Stimulated activated naive CD8-positive, alpha-beta T cell treated with anti-CD3 and anti-CD28 coated beads, Interleukin-15, Interleukin-2, amounts not matched to agents 100 ng/mL and 50 ng/mL, for 24 hours (primary cell): Measurements from ENCODE around the gene HAUS1.

Experiments used
- H3K27ac Mint-ChIP-seq: one replicate; pipeline ENCODE4 v1.8.0; 2021; ENCODE audit warnings: mild to moderate bottlenecking, mixed read lengths
- H3K27me3 Mint-ChIP-seq: one replicate; pipeline ENCODE4 v1.8.0; 2021; ENCODE audit warnings: mixed read lengths
- H3K36me3 Mint-ChIP-seq: one replicate; pipeline ENCODE4 v1.8.0; 2021; ENCODE audit warnings: low read depth, mixed read lengths
- H3K4me1 Mint-ChIP-seq: one replicate; pipeline ENCODE4 v1.8.0; 2021; ENCODE audit warnings: low read depth, mixed read lengths
- H3K4me3 Mint-ChIP-seq: one replicate; pipeline ENCODE4 v1.8.0; 2021; ENCODE audit warnings: mild to moderate bottlenecking, mixed read lengths
- H3K9me3 Mint-ChIP-seq: one replicate; pipeline ENCODE4 v1.8.0; 2021; ENCODE audit warnings: mixed read lengths

HAUS1 gene

DNA sequence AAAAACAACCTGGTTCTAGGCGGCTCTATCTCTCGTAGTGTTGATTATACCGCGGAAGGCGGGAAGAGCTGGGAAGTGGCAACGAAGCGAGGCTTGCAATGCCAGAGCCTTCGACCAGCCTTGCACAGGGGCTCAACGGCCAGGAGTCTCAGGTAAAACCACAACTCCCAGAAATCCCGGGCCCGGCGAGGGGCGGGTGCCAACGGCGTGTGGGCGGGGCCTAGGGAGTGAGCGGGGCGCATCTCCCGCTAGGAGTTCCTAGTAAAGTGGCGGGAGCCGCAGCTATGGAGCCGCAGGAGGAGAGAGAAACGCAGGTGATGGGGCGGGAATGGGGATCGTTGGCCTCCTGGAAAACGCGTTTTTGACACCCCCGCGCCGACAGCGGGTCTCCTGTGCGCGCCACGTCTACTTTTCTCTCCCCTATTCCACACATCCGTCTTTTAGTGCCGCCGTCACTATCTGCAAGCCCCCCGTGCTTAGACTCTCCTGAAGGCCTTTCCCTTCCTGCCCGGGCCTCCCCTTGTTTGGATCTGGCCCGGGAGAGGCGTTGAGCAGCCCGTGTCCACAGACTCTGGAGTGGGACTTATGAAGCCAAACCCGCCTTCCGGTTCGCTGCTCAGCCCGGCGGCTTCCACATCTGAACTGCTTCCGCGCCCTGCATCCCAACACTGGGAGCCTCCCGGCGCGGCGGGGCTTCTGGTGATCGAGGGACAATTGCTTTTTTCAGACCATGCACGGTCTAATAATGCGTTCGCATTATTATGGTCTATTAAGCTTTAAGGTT is at the start of gene HAUS1:
Gene HAUS1, plus strand, starts transcription at position 258 of the 784 bp plus-strand sequence. Its CDS starts 27 bp downstream, at position 285.
- Mint-ChIP-seq H3K4me3 (peak within 1 kb of the TSS; percentile 98), H3K27ac (peak within 1 kb of the TSS; percentile 95), H3K27me3 (no peaks in the 10 kb centered on the region), H3K36me3 (peaks cover 18% of the 10 kb centered on the region), H3K9me3 (no peaks in the 10 kb centered on the region), H3K4me1 (peaks cover 32% of the 10 kb centered on the region)

GRCh38 chr18:46054956-46055837 is 49.0 kb upstream of the HAUS1 start:
- no peaks in the 10 kb centered on the region for H3K27me3 Mint-ChIP-seq
- peaks cover 7% of the 10 kb centered on the region for H3K36me3 Mint-ChIP-seq
- H3K27ac Mint-ChIP-seq: peak overlapping the region; percentile 69
- H3K4me1 Mint-ChIP-seq: peaks cover 48% of the 10 kb centered on the region
- no peaks in the 10 kb centered on the region for H3K9me3 Mint-ChIP-seq
- H3K4me3 Mint-ChIP-seq: peak overlapping the region; percentile 2

DNA sequence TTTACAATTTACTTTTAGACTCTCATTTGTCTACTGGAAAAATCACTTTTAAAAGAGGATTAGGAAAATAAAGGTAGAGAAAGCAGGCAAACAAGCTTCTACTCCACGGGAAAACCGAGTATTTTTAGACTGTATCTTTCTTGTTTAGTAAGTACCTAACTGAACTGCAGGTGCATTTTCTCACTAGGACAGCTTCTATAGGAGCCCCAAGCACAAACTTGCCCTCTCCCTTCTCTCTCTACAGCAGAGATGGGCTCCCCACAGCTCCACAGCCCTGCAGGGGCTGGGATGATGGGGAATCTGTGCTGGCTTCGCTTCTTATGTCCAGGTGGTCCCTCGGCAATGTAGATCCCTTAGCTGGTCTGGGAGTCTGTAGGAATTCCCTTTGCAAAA is 48.4 kb upstream of the HAUS1 start:
- Mint-ChIP-seq H3K9me3 (no peaks in the 10 kb centered on the region), H3K4me3 (peak overlapping the region; percentile 49), H3K36me3 (peaks cover 7% of the 10 kb centered on the region), H3K27ac (peak overlapping the region; percentile 69), H3K27me3 (no peaks in the 10 kb centered on the region), H3K4me1 (peaks cover 48% of the 10 kb centered on the region)

DNA sequence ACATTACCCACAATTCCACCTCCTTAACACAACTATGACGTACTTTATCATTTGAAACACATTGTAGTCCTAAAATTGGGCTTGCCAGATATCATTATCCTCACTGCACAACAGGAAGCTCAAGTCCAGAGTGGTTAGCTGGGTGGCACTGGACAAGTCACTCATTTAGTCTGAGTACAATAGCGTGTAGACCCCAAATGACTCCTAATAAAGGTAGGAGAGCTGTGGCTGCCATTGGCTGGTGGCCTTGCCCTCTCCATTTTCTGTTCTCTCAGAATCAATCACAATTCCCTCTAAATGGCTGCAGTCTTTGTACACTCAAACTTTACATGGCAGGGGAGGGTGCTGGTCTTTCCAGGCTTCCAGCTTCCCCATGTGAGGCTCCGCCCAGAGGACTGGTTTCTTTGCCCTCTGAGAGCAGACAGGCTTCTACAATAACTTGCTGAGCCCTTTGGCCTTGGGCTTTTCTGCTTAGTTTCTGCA is 43.8 kb upstream of the HAUS1 start:
- Mint-ChIP-seq H3K36me3 (no peaks in the 10 kb centered on the region), H3K9me3 (no peaks in the 10 kb centered on the region), H3K4me3 (no peak overlapping the region), H3K4me1 (peaks cover 33% of the 10 kb centered on the region), H3K27me3 (no peaks in the 10 kb centered on the region), H3K27ac (no peak overlapping the region)

- Mint-ChIP-seq H3K9me3 (no peaks in the 10 kb centered on the region), H3K27me3 (no peaks in the 10 kb centered on the region), H3K36me3 (no peaks in the 10 kb centered on the region), H3K4me3 (no peak overlapping the region), H3K4me1 (peaks cover 23% of the 10 kb centered on the region), H3K27ac (no peak overlapping the region)
Measured at GRCh38 chr18:46061387-46061786, 42.8 kb upstream of the HAUS1 start.

- H3K4me3 Mint-ChIP-seq: no peak overlapping the region
- H3K36me3 Mint-ChIP-seq: no peaks in the 10 kb centered on the region
- peaks cover 22% of the 10 kb centered on the region for H3K4me1 Mint-ChIP-seq
- H3K27ac Mint-ChIP-seq: no peak overlapping the region
- no peaks in the 10 kb centered on the region for H3K9me3 Mint-ChIP-seq
- H3K27me3 Mint-ChIP-seq: no peaks in the 10 kb centered on the region
Measured at GRCh38 chr18:46061796-46062195, 42.4 kb upstream of the HAUS1 start.

- Mint-ChIP-seq H3K4me1 (peaks cover 25% of the 10 kb centered on the region), H3K27me3 (no peaks in the 10 kb centered on the region), H3K9me3 (no peaks in the 10 kb centered on the region), H3K36me3 (no peaks in the 10 kb centered on the region), H3K4me3 (no peak overlapping the region), H3K27ac (no peak overlapping the region)
Measured at GRCh38 chr18:46062781-46063180, 41.4 kb upstream of the HAUS1 start.

- Mint-ChIP-seq H3K4me1 (peaks cover 43% of the 10 kb centered on the region), H3K4me3 (no peak overlapping the region), H3K9me3 (no peaks in the 10 kb centered on the region), H3K36me3 (peaks cover 13% of the 10 kb centered on the region), H3K27ac (no peak overlapping the region), H3K27me3 (no peaks in the 10 kb centered on the region)
Measured at GRCh38 chr18:46067438-46068007, 36.7 kb upstream of the HAUS1 start.

DNA sequence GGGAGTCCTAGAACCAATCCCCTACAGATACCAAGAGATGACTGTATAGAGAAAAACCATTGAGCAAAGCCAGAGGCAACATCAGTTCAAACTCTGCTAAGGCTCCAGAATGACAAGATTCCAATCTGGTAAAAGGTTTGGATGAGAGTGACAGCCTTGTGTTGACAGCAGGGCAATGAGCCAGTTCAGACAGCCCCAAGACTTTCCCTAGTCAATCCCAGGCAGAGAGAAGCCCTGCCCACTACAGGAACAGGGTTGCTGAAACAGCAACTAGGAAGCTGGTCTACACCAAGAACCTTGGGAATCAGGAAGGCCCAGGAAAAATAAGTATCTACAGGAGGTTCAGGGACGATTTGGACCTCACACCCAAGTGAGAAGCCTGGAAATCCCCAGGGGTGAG is 35.4 kb upstream of the HAUS1 start:
- Mint-ChIP-seq H3K9me3 (no peaks in the 10 kb centered on the region), H3K27ac (peak overlapping the region; percentile 37), H3K4me1 (peaks cover 52% of the 10 kb centered on the region), H3K27me3 (no peaks in the 10 kb centered on the region), H3K4me3 (no peak overlapping the region), H3K36me3 (peaks cover 13% of the 10 kb centered on the region)

- H3K4me1 Mint-ChIP-seq: peaks cover 49% of the 10 kb centered on the region
- peaks cover 13% of the 10 kb centered on the region for H3K36me3 Mint-ChIP-seq
- no peaks in the 10 kb centered on the region for H3K9me3 Mint-ChIP-seq
- H3K27me3 Mint-ChIP-seq: no peaks in the 10 kb centered on the region
- H3K27ac Mint-ChIP-seq: peak overlapping the region; percentile 68
- H3K4me3 Mint-ChIP-seq: peak overlapping the region; percentile 55
Measured at GRCh38 chr18:46069524-46069923, 34.7 kb upstream of the HAUS1 start.

DNA sequence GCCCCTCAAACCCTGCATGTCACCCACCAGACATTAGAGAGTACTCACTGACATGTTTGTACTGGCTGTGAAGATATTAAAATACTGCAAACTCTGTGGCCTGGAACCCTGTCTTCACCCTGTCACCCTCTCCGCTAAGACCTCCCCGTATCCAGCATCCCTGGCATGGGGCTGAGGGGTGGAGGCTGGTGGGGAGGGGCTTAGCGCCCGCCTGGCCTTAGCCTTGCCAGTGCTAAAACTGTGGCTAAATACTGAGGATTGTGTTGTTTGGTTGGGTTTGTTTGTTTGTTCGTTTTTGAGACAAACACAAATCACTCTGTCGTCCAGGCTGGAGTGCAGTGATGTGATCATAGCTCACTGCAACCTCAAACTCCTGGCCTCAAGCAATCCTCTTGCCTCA is 34.0 kb upstream of the HAUS1 start:
- no peaks in the 10 kb centered on the region for H3K27me3 Mint-ChIP-seq
- H3K9me3 Mint-ChIP-seq: no peaks in the 10 kb centered on the region
- H3K4me3 Mint-ChIP-seq: peak overlapping the region; percentile 85
- H3K4me1 Mint-ChIP-seq: peaks cover 45% of the 10 kb centered on the region
- peaks cover 14% of the 10 kb centered on the region for H3K36me3 Mint-ChIP-seq
- no peak overlapping the region for H3K27ac Mint-ChIP-seq

- no peaks in the 10 kb centered on the region for H3K27me3 Mint-ChIP-seq
- peaks cover 45% of the 10 kb centered on the region for H3K4me1 Mint-ChIP-seq
- peak overlapping the region; percentile 85 for H3K4me3 Mint-ChIP-seq
- H3K36me3 Mint-ChIP-seq: peaks cover 17% of the 10 kb centered on the region
- no peaks in the 10 kb centered on the region for H3K9me3 Mint-ChIP-seq
- peak overlapping the region; percentile 80 for H3K27ac Mint-ChIP-seq
Measured at GRCh38 chr18:46070815-46071652, 33.2 kb upstream of the HAUS1 start.

DNA sequence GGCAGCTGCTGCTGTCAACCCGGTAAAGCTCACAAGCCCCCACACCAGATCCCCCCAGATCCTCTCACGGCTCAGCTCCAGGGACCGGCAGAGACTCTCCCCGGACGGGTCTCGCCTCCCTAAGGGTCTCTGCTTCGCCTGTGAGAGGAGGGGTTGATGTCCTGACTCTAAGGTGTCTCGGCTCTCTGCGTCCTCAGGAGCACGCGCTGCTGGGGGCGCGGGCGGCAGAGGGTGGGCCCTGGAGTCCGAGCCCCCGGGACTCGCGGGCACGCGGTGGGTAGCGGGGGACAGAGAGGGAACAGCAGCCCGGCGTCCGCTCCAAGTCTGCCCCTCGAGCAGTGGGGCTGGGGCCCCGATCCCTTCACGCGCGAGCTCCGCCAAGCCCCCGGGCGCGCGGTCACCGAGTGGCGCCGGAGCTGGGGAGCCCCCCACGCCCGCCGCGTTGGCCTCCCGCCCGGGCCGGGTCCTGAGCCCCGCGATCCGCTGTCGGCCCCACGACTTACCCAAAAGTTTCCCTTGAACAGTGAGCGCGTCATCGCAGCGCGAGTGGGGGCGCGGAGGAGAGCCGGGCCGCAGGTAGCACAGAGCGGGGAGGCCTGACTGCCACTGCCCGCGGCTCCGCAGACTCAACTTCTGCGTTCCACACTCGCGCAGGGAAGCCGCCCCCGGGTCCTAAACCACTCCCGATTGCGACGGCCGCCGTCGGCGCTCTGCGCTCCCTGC is 32.4 kb upstream of the HAUS1 start, which contains the start of gene PSTPIP2:
Gene PSTPIP2, minus strand, starts transcription at position 608 of the 723 bp plus-strand sequence. Its CDS starts 72 bp downstream, at position 536.
- Mint-ChIP-seq H3K36me3 (peaks cover 17% of the 10 kb centered on the region), H3K4me3 (peak within 1 kb of the TSS; percentile 85), H3K27ac (peak within 1 kb of the TSS; percentile 85), H3K4me1 (peaks cover 45% of the 10 kb centered on the region), H3K27me3 (no peaks in the 10 kb centered on the region), H3K9me3 (no peaks in the 10 kb centered on the region)
